HG03378 (cell line): ENCODE data around the gene CLPTM1L.
"Not testable (repeated sequence)": the region's sequence is repeated elsewhere in the genome, so short reads cannot be mapped to it uniquely, and the experiment has no call there.

Experiments used
- ATAC-seq: cut with Tn5 transposase; IDR thresholded peaks from one replicate; pipeline ENCODE4 v1.9.1; 2021; ENCODE audit warnings: mild to moderate bottlenecking, moderate library complexity; ENCODE audit not compliant: unreplicated experiment

The CLPTM1L gene

GRCh38 chr5:1360861-1361260, 16.0 kb upstream of the CLPTM1L start:
- ATAC-seq: no peak

DNA sequence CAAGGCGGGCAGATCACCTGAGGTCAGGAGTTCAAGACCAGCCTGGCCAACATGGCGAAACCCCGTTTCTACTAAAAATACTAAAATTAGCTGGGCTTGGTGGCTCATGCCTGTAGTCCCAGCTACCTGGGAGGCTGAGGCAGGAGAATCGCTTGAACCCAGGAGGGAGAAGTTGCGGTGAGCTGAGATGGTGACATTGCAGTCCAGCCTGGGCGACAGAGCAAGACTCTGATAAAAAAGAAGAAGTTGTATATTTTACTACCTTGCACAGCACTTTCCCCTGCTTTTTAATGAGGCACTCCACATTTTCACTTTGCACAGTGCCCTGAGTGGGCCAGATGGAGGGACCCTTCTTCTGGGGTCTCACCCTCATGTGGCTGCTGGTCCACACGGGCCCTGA, 15.5 kb upstream of the CLPTM1L start:
- not testable (repeated sequence) for ATAC-seq

GRCh38 chr5:1359713-1360112, 14.8 kb upstream of the CLPTM1L start:
- no peak for ATAC-seq

GRCh38 chr5:1359031-1359645, 14.2 kb upstream of the CLPTM1L start:
- ATAC-seq: no peak

DNA sequence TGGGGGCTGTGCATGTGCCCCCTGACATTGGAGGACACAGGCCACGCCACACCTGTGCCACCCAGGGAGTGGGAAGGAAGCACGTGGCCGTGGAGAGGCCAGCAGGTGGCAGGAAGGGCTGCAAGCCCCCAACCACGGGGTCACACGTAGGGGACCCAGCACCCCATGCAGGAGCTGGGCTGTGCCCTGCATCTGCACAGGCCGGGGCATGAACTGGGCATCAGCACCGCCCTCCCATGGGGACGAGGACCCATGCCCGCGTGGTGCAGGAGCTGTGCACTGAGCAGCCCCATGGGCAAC, 13.8 kb upstream of the CLPTM1L start:
- no peak for ATAC-seq

DNA sequence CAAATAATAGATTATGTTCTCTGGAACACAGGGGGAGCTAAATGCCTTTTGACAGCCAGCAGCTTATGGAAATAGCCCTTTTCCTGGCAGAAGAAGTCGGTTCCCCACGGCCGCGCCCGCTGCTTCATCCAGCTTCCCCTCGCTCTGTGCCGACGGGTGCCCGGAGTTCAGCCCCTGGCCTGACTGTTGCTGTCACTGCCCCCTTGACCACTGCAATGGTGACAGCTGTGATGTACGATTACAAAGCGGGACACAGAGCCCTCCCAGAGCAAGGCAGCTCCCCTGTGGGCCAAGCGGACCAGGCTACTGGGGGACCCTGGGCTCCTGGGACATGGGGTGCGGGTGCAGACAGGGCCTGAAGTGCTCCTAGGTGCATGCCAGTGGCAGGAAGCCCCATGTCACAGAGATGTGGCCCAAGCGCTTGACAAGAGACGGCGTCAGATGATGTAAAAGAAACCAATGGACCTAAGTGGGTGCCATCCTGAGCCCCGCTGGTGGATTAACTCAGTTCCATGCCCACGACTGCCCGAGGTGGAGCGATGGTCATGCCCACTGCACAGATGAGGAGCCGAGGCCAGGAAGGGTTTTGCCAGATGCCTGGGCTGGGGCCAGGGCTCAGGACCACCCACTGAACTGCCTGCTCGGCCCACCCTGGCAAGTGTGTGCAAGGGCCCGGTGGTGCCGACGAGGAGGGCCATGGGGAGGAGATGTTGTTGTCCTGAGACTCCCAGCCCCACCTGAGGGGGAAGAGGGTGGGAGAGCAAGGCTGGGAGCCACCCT, 13.2 kb upstream of the CLPTM1L start:
- no peak for ATAC-seq

DNA sequence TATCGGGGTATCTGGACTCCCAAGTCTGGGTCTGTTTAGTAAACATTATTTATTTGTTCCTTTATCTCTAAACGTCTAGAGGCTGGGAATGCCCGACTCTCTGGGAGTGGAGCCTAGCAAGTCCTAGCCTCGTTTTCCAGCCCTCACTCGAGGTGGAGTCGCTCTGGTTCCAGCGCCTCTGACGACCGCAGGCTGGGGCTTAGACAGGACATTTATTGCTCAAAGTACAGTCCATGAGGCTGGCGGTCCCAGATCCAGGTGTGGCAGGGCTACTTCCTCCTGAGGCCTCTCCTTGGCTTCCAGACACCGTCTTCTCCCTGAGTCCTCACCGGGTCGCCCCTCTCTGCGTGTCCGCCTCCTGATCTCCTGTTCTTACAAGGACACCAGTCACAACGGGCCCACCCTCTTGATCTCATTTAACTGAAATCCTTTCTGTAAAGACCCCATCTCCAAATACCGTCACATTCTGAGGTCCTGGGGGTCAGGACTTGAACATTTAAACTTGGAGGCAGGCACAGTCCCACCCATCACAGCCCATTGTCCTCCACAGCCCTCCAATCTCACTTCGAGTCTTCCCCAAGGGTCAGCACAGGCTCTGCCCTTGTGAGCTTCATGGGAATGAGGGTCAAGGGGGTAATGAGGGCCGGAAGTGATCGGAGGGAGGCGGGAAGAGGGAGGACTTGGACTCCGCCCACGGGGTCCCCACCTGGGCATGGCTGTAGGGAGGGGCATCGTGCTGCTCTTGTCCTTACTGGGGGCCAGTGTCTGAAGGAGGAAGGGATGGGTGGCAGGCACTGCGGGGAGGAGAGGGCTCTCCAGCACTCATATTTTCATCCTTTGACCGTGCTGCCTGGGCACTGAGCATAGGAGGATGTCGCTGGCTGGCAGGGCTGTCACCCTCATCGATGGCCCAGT, 12.2 kb upstream of the CLPTM1L start:
- no peak for ATAC-seq

GRCh38 chr5:1354576-1354975, 9.7 kb upstream of the CLPTM1L start:
- ATAC-seq: no peak

DNA sequence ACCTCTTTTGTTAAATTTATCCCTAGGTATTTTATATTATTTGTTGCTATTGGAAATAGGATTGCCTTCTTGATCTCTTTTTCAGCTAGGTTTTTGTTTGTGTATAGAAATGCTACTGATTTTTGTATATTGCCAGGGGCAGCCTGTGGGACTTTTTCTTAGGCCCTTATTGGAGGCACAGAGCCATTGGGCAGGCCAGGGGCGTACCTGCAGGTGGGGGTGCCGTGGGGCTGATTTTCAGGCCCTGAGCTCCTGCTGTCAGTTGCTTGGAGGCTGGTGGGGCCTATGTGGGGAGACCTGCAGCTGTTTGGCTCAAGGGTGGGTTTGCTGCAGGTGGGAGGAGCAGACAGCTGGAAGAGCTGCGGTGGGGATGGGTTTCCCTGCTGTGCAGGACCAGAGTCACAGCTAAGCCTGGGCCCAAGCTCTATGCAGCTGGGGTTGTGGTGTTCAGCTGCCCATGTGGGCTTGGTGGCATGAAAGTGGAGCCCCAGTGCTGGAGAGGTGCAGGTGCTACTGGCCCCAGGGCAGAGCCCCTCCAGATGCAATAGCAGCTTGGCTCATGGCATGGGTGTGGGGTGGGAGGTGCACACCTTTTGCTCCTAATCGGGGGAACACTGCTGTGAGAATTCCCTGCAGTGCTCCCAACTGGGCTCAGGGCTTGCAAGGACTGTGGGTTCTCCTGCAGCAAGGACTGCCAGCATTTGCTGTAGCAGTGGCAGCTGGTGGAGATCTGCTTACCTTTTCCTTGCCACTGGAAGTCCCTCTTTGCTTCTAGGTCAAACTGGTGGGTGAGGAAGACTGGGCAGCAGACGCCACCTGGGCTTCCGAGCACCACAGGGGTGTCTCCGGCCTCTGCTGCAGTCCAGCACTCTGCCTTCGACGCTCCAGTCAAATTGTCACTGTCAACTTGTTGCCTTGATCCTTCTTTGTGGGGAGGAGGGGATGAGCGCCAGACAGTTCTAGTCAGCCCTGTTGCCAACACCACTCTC, 7.6 kb upstream of the CLPTM1L start:
- ATAC-seq: no peak

DNA sequence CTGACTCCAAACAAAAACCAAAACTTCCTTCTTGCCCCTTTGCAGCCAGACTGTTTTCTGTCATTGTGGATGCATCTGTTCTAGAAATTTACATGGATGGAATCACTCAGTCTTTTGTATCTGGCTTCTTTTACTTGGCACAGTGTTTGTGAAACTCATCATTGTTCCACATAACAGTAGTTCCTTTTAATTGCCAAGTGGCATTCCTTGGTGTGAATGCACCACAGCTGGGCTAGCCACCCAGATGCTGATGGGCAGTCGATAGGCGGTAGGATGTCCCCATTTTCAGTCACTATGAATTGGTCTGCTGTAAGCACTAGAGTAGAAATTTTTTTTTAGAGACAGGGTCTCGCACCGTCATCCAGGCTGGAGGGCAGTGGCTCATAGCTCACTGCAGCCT, 6.3 kb upstream of the CLPTM1L start:
- no peak for ATAC-seq

GRCh38 chr5:1349246-1349645, 4.3 kb upstream of the CLPTM1L start:
- ATAC-seq: no peak

DNA sequence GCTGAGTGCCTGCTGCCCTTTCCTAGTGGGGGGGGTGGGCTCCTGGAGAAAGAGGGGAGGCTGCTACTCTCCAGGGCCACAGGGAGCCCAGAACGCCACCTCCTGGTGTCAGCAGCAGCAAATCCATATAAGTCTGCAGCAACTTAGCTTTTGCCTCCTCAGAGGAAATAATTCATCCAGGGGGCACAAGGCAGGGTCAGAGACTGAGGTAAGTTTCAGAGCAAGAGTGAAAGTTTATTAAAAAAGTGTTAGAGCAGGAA, 4.0 kb upstream of the CLPTM1L start:
- no peak for ATAC-seq

- no peak for ATAC-seq
Measured at GRCh38 chr5:1347571-1347970, 2.7 kb upstream of the CLPTM1L start.

DNA sequence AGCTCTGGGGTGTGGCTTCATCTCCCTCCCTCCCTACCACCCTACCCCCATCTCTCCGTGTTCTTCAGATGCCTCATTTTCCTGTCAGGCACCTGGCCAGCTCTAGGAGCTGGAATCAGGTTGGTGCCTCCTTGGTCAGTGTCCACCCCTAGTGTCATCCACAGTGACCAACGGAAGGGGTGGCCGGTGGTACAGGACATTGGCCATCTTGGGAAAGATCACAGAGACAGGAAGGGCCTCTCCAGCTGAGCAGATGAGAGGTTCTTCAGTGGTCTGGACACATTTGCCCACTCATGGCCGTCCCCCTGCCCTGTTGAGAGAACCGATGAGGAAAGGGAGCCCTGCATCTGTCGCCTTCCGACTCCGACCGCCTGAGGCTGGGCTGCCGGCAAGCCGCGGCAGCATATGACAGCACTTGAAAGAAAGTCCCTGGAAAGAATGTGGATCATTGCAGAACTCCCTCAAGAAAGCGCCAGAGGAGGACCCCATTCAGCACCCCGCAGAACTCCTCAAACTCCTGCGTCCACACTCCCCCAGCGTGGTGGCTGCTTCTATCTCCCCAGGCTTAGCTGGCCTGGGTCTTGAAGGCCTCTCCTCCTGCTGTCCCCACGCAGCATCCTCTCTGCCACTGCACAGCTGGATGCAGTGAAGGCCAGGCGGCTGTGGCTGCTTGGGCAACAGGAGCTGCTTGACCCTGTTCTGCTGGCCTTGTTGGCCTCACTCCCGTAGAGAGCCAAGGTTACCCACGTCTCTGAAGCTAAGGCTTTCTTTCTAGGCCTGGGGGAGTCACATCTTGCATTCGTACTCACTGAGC, 1.9 kb upstream of the CLPTM1L start:
- no peak for ATAC-seq

- ATAC-seq: no peak
Measured at GRCh38 chr5:1345876-1346626, 1.2 kb upstream of the CLPTM1L start.

- ATAC-seq: peak; percentile 21
Measured at GRCh38 chr5:1343931-1344901, 683 bp downstream of the CLPTM1L start.

- ATAC-seq: no peak
Measured at GRCh38 chr5:1343315-1343751, 1.6 kb downstream of the CLPTM1L start.

- not testable (repeated sequence) for ATAC-seq
Measured at GRCh38 chr5:1342711-1343110, 2.2 kb downstream of the CLPTM1L start.
